CD14-positive monocyte (primary cell): ENCODE results near the gene RAF1. TPM values are rescaled to one million over a fixed set of nuclear protein-coding genes. Genes with fewer than 3 reads are reported as not detected.

Experiments
- DNase-seq, 3 donors: peaks; one replicate each; pipeline ENCODE4 v3.0.0-alpha.2; 2011 to 2022
- H2AFZ ChIP-seq: 2 replicates; pipeline ENCODE4 v1.6.0; 2012; ENCODE audit warnings: mild to moderate bottlenecking, low read depth, low read length, inconsistent platforms; ENCODE audit not compliant: insufficient read depth, poor library complexity, severe bottlenecking
- H3K27ac ChIP-seq, 2 donors: 1 replicate in 1 of 2; 2 replicates in 1 of 2; pipeline ENCODE4 v1.5.1; 2012 to 2013; ENCODE audit warnings: low read length in 2 of 2, control low read depth in 1 of 2, inconsistent platforms in 1 of 2, low read depth in 1 of 2, mild to moderate bottlenecking in 1 of 2
- H3K27me3 ChIP-seq, 2 donors: one replicate each; pipeline versions ENCODE4 v1.6.0 to v1.6.1; 2011 to 2013; ENCODE audit warnings: low read length in 2 of 2; ENCODE audit not compliant: control insufficient read depth in 2 of 2, insufficient read depth in 2 of 2
- H3K36me3 ChIP-seq, 2 donors: replicated peaks in 1 of 2; 1 replicate in 1 of 2; 2 replicates in 1 of 2; pipeline versions ENCODE4 v1.5.1 to v1.6.1; 2012 to 2013; ENCODE audit warnings: low read length in 2 of 2, control low read depth in 1 of 2, inconsistent platforms in 1 of 2, mild to moderate bottlenecking in 1 of 2; ENCODE audit not compliant: insufficient read depth in 2 of 2, control insufficient read depth in 1 of 2
- H3K4me1 ChIP-seq, 2 donors: 1 replicate in 1 of 2; 2 replicates in 1 of 2; pipeline versions ENCODE4 v1.5.1 to v1.6.1; 2012 to 2013; ENCODE audit warnings: low read length in 2 of 2, control low read depth in 1 of 2, inconsistent platforms in 1 of 2, mild to moderate bottlenecking in 1 of 2, moderate library complexity in 1 of 2; ENCODE audit not compliant: insufficient read depth in 2 of 2, control insufficient read depth in 1 of 2
- H3K4me2 ChIP-seq: replicated peaks from 2 replicates; pipeline ENCODE3; 2012; ENCODE audit warnings: low read length, moderate library complexity, mild to moderate bottlenecking; ENCODE audit not compliant: poor library complexity, severe bottlenecking; ENCODE audit errors: extremely low read depth
- H3K4me3 ChIP-seq, 3 experiments: fragments of 200-600 bp in 1 of 3; sonication (generic) in 1 of 3; replicated peaks in 1 of 3; 1 replicate in 2 of 3; 2 replicates in 1 of 3; pipeline ENCODE4 v1.5.1; 2011 to 2013; ENCODE audit warnings: low read length in 3 of 3, mild to moderate bottlenecking in 3 of 3, control low read depth in 2 of 3, low read depth in 2 of 3, inconsistent platforms in 1 of 3, moderate library complexity in 1 of 3
- H3K79me2 ChIP-seq: 2 replicates; pipeline ENCODE4 v1.6.0; 2012; ENCODE audit warnings: mild to moderate bottlenecking, control low read depth, inconsistent platforms, low read length, moderate library complexity; ENCODE audit not compliant: insufficient read depth
- H3K9ac ChIP-seq: 2 replicates; pipeline ENCODE4 v1.6.0; 2017; ENCODE audit warnings: low read length, mild to moderate bottlenecking; ENCODE audit not compliant: insufficient read depth, poor library complexity, severe bottlenecking
- H3K9me3 ChIP-seq, 2 donors: replicated peaks in 1 of 2; 1 replicate in 1 of 2; 2 replicates in 1 of 2; pipeline versions ENCODE4 v1.5.1 to v1.6.1; 2012 to 2013; ENCODE audit warnings: low read length in 2 of 2, control low read depth in 1 of 2; ENCODE audit not compliant: control insufficient read depth in 1 of 2, insufficient read depth in 1 of 2
- H4K20me1 ChIP-seq: 2 replicates; pipeline ENCODE4 v1.6.0; 2012; ENCODE audit warnings: mild to moderate bottlenecking, low read length, control low read depth, moderate library complexity; ENCODE audit not compliant: insufficient read depth
- H3K27ac Mint-ChIP-seq, 7 donors: one replicate each; pipeline ENCODE4 v1.8.0; 2020; ENCODE audit warnings: mild to moderate bottlenecking in 7 of 7, mixed read lengths in 7 of 7, moderate library complexity in 6 of 7, inconsistent platforms in 2 of 7
- H3K27me3 Mint-ChIP-seq, 3 donors: one replicate each; pipeline ENCODE4 v1.8.0; 2021 to 2022; ENCODE audit warnings: low read depth in 3 of 3, mild to moderate bottlenecking in 3 of 3, mixed read lengths in 3 of 3, moderate library complexity in 3 of 3, inconsistent platforms in 1 of 3
- H3K36me3 Mint-ChIP-seq, 2 donors: one replicate each; pipeline ENCODE4 v1.8.0; 2020; ENCODE audit warnings: mixed read lengths in 2 of 2, inconsistent platforms in 1 of 2, mild to moderate bottlenecking in 1 of 2
- H3K4me1 Mint-ChIP-seq: one replicate; pipeline ENCODE4 v1.8.0; 2020; ENCODE audit warnings: mild to moderate bottlenecking, mixed read lengths
- H3K4me3 Mint-ChIP-seq, 2 donors: one replicate each; pipeline ENCODE4 v1.8.0; 2020; ENCODE audit warnings: mild to moderate bottlenecking in 2 of 2, mixed read lengths in 2 of 2, moderate library complexity in 1 of 2
- H3K9me3 Mint-ChIP-seq, 7 donors: one replicate each; pipeline ENCODE4 v1.8.0; 2020 to 2022; ENCODE audit warnings: mixed read lengths in 7 of 7, mild to moderate bottlenecking in 6 of 7, moderate library complexity in 6 of 7, inconsistent platforms in 2 of 7
- WGBS: methylation state at CpG from one replicate; pipeline ENCODE4 v1.1.5; 2013; ENCODE audit warnings: missing lambda C conversion rate; ENCODE audit not compliant: insufficient coverage; 5-methylcytosine and 5-hydroxymethylcytosine counted together
- intact Hi-C, 2 donors: fragments of 100-400 bp; cut with micrococcal nuclease; formaldehyde crosslinking; loops; one replicate each; pipeline versions ENCODE4 v1.15.0 to v1.15.1; 2023
- polyA plus RNA-seq, 3 donors: library from polyadenylated mRNA; depleted of rRNA in 1 of 3; unstranded in 2 of 3; stranded (reverse) in 1 of 3; fragments of 300-500 nt in 2 of 3; fragments of >200 nt in 1 of 3; fragmentation: Illumina TruSeq in 2 of 3; gene quantifications; 1 replicate in 2 of 3; 2 replicates in 1 of 3; pipeline ENCODE4 v1.2.3, GENCODE V29; 2012 to 2021
- TF ChIP-seq, protein P1 (sequence below): fragments of 200-600 bp; IDR thresholded peaks from one replicate; pipeline ENCODE4 v1.8.0; 2022; ENCODE audit warnings: antibody characterized with exemption, mild to moderate bottlenecking

RAF1 gene
- polyA plus RNA-seq, 3 donors, result 73.0 to 181 (median 79.5) TPM

GRCh38 chr3:12644331-12644937, 19.5 kb downstream of the RAF1 start:
- H3K4me3 Mint-ChIP-seq, result no peak overlapping the region
- Histone ChIP-seq H4K20me1 (peaks cover 62% of the 10 kb centered on the region), H3K79me2 (peaks cover 95% of the 10 kb centered on the region), H3K4me1 (peaks cover 25 to 30% of the 10 kb centered on the region in 2 donors), H3K36me3 (no peaks in the 10 kb centered on the region), H3K9ac (no peak overlapping the region), H3K4me3 (no peak overlapping the region), H2AFZ (no peak overlapping the region), H3K9me3 (no peaks in the 10 kb centered on the region), H3K27ac (peak overlapping the region in 1 of 2 donors; percentile 71), H3K4me2 (no peak overlapping the region), H3K27me3 (no peaks in the 10 kb centered on the region)
- 100% methylated on average over 3 of the region's 6 CpGs for WGBS
- H3K9me3 Mint-ChIP-seq, result peaks cover 0 to 5% (median 2%) of the 10 kb centered on the region in 7 donors
- DNase-seq, result no peak
- H3K27ac Mint-ChIP-seq, result peak overlapping the region in 6 of 7 donors; percentile 25 to 61 (median 58)
- peaks cover 50% of the 10 kb centered on the region for H3K4me1 Mint-ChIP-seq
- peaks cover 0 to 2% (median 0%) of the 10 kb centered on the region in 3 donors for H3K27me3 Mint-ChIP-seq
- intact Hi-C loops, result no loop called here
- H3K36me3 Mint-ChIP-seq, result peaks cover 9 to 26% of the 10 kb centered on the region in 2 donors
- TF ChIP-seq, protein P1, sequence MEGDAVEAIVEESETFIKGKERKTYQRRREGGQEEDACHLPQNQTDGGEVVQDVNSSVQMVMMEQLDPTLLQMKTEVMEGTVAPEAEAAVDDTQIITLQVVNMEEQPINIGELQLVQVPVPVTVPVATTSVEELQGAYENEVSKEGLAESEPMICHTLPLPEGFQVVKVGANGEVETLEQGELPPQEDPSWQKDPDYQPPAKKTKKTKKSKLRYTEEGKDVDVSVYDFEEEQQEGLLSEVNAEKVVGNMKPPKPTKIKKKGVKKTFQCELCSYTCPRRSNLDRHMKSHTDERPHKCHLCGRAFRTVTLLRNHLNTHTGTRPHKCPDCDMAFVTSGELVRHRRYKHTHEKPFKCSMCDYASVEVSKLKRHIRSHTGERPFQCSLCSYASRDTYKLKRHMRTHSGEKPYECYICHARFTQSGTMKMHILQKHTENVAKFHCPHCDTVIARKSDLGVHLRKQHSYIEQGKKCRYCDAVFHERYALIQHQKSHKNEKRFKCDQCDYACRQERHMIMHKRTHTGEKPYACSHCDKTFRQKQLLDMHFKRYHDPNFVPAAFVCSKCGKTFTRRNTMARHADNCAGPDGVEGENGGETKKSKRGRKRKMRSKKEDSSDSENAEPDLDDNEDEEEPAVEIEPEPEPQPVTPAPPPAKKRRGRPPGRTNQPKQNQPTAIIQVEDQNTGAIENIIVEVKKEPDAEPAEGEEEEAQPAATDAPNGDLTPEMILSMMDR, result no peak

GRCh38 chr3:12643724-12644123, 20.2 kb downstream of the RAF1 start:
- no peaks in the 10 kb centered on the region for H3K27me3 ChIP-seq
- no peak overlapping the region for H3K4me3 ChIP-seq
- peaks cover 18 to 23% of the 10 kb centered on the region in 2 donors for H3K4me1 ChIP-seq
- WGBS, result no CpG with 5 or more reads among the region's 1 CpG
- DNase-seq, result no peak
- H3K9ac ChIP-seq, result no peak overlapping the region
- no peaks in the 10 kb centered on the region for H3K9me3 ChIP-seq
- Mint-ChIP-seq H3K27ac (peak overlapping the region in 2 of 7 donors; percentile 43 to 58), H3K36me3 (peaks cover 9 to 25% of the 10 kb centered on the region in 2 donors), H3K9me3 (peaks cover 0 to 5% (median 2%) of the 10 kb centered on the region in 7 donors), H3K4me3 (no peak overlapping the region), H3K4me1 (peaks cover 47% of the 10 kb centered on the region), H3K27me3 (peaks cover 0 to 2% (median 0%) of the 10 kb centered on the region in 3 donors)
- H4K20me1 ChIP-seq, result peaks cover 59% of the 10 kb centered on the region
- no peak overlapping the region for H2AFZ ChIP-seq
- intact Hi-C loops, result no loop called here
- peak overlapping the region in 1 of 2 donors; percentile 71 for H3K27ac ChIP-seq
- H3K36me3 ChIP-seq, result peaks cover 0 to under 1% of the 10 kb centered on the region in 2 donors
- TF ChIP-seq, protein P1, result no peak
- H3K4me2 ChIP-seq, result no peak overlapping the region
- peaks cover 93% of the 10 kb centered on the region for H3K79me2 ChIP-seq
